Gastroesophageal sphincter (tissue), 4 donors: ENCODE data around the gene ZC3H12D. TPM values are rescaled to one million over a fixed set of nuclear protein-coding genes. Genes with fewer than 3 reads are reported as not detected.

ENCODE experiments used
- ATAC-seq: fragments of 150-250 bp; one replicate; pipeline ENCODE4 v1.9.1; 2016; ENCODE audit warnings: mild to moderate bottlenecking, moderate library complexity
- H3K27ac ChIP-seq, 4 donors: fragments of 200-600 bp; sonication (generic) in 3 of 4; 1 replicate in 3 of 4; 2 replicates in 1 of 4; pipeline ENCODE4 v1.5.1; 2016 to 2019
- H3K27me3 ChIP-seq: fragments of 200-600 bp; sonication (generic); one replicate; pipeline ENCODE4 v1.5.1; 2019
- H3K36me3 ChIP-seq, 2 donors: fragments of 200-600 bp; sonication (generic); one replicate each; pipeline ENCODE4 v1.5.1; 2019; ENCODE audit warnings: control low read depth in 1 of 2
- H3K4me1 ChIP-seq, 3 donors: fragments of 200-600 bp; sonication (generic); 1 replicate in 2 of 3; 2 replicates in 1 of 3; pipeline ENCODE4 v1.5.1; 2016 to 2019; ENCODE audit warnings: control low read depth in 2 of 3
- H3K4me3 ChIP-seq, 2 donors: fragments of 200-600 bp; sonication (generic); one replicate each; pipeline ENCODE4 v1.5.1; 2019; ENCODE audit warnings: mild to moderate bottlenecking in 1 of 2, moderate library complexity in 1 of 2
- H3K9me3 ChIP-seq, 3 donors: fragments of 200-600 bp; sonication (generic); one replicate each; pipeline ENCODE4 v1.5.1; 2017 to 2019; ENCODE audit warnings: control low read depth in 2 of 3
- EP300 ChIP-seq: sonication (generic); formaldehyde crosslinking; IDR thresholded peaks from one replicate; pipeline ENCODE4 v1.6.1; 2017; ENCODE audit warnings: antibody characterized with exemption, mild to moderate bottlenecking
- POLR2A ChIP-seq, 2 donors: fragments of 450-650 bp; IDR thresholded peaks; one replicate each; pipeline ENCODE4 v1.6.1; 2017; ENCODE audit warnings: antibody characterized with exemption in 2 of 2, mild to moderate bottlenecking in 2 of 2, moderate library complexity in 1 of 2
- POLR2AphosphoS5 ChIP-seq: sonication (generic); formaldehyde crosslinking; IDR thresholded peaks from one replicate; pipeline ENCODE4 v1.6.1; 2017; ENCODE audit warnings: antibody characterized with exemption
- WGBS, 2 donors: methylation state at CpG; one replicate each; pipeline ENCODE4 v1.1.5; 2018; ENCODE audit warnings: low coverage in 1 of 2; 5-methylcytosine and 5-hydroxymethylcytosine counted together
- total RNA-seq, 4 donors: library from RNA; depleted of rRNA; stranded (reverse); fragments of >200 nt; gene quantifications; one replicate each; pipeline ENCODE4 v1.1.0, GENCODE V29; 2016
- TF ChIP-seq, protein P1 (sequence below), 4 experiments: fragments of 200-600 bp in 2 of 4; fragments of 450-650 bp in 2 of 4; sonication (generic) in 1 of 4; IDR thresholded peaks; one replicate each; pipeline ENCODE4 v1.5.1; 2017 to 2019; ENCODE audit warnings: antibody characterized with exemption in 4 of 4, mild to moderate bottlenecking in 2 of 4, moderate library complexity in 2 of 4

Gene ZC3H12D
- total RNA-seq, 4 donors from 2014 or later, result 0.78 to 1.9 (median 1.1) TPM

DNA sequence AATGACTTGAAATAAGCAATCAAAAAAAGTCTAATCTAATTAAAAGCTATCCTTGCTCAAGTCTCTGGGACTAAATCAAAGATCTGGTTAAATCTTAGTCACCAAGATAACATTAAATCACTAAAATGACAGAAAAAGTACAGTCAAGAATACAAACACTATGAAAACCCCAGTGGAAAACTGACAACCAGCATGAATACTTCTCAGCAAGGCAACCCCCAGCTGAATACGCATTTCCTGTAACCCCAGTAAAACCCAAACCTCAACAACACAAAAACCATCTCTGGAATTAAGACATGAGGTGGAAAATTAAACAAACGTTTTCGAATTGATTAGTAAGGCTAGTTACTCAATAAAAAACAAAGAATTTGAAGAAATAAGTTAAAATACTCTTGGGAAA lies 23.7 kb upstream of the ZC3H12D start:
- Histone ChIP-seq H3K27me3 (no peaks in the 10 kb centered on the region), H3K4me1 (peaks cover 0 to 18% (median 0%) of the 10 kb centered on the region in 3 donors), H3K4me3 (no peak overlapping the region), H3K9me3 (no peaks in the 10 kb centered on the region), H3K27ac (no peak overlapping the region), H3K36me3 (peaks cover 0 to 63% of the 10 kb centered on the region in 2 donors)
- WGBS, 2 donors, result 62 to 79% methylated on average over 3 of the region's 3 CpGs
- TF ChIP-seq EP300 (no peak), POLR2AphosphoS5 (no peak), POLR2A (IDR thresholded peaks at IDR 0.05) (no peak)
- TF ChIP-seq, protein P1, sequence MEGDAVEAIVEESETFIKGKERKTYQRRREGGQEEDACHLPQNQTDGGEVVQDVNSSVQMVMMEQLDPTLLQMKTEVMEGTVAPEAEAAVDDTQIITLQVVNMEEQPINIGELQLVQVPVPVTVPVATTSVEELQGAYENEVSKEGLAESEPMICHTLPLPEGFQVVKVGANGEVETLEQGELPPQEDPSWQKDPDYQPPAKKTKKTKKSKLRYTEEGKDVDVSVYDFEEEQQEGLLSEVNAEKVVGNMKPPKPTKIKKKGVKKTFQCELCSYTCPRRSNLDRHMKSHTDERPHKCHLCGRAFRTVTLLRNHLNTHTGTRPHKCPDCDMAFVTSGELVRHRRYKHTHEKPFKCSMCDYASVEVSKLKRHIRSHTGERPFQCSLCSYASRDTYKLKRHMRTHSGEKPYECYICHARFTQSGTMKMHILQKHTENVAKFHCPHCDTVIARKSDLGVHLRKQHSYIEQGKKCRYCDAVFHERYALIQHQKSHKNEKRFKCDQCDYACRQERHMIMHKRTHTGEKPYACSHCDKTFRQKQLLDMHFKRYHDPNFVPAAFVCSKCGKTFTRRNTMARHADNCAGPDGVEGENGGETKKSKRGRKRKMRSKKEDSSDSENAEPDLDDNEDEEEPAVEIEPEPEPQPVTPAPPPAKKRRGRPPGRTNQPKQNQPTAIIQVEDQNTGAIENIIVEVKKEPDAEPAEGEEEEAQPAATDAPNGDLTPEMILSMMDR (IDR thresholded peaks at IDR 0.05), result no peak
- no peak for ATAC-seq

DNA sequence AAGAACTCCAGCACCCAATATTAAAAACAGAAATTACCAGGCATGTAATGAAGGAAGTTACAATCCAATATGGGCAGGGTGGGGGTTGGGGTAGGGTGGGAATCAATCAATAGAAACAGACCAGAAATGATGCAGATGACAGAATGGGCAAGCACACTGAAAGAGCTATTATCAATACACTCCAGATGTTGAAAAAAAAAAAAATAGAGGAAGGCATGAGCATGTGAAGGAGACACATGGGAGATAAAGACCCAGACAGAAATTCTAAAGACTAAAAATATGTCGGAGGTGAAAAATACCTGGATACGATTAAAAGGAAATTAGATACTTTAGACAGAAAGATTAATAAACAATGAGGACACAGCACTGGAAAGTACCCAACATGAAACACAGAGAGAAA lies 19.1 kb upstream of the ZC3H12D start:
- no peaks in the 10 kb centered on the region for H3K9me3 ChIP-seq
- no peak for TF ChIP-seq EP300
- TF ChIP-seq, protein P1 (IDR thresholded peaks at IDR 0.05), result no peak
- no peak for TF ChIP-seq POLR2A (IDR thresholded peaks at IDR 0.05)
- TF ChIP-seq POLR2AphosphoS5, result no peak
- peaks cover 0 to 45% of the 10 kb centered on the region in 2 donors for H3K36me3 ChIP-seq
- H3K27me3 ChIP-seq, result no peaks in the 10 kb centered on the region
- H3K27ac ChIP-seq, result no peak overlapping the region
- H3K4me1 ChIP-seq, result peaks cover 0 to 13% (median 0%) of the 10 kb centered on the region in 3 donors
- 0 to 38% methylated on average over 2 of the region's 2 CpGs for WGBS, 2 donors
- no peak for ATAC-seq
- H3K4me3 ChIP-seq, result no peak overlapping the region

DNA sequence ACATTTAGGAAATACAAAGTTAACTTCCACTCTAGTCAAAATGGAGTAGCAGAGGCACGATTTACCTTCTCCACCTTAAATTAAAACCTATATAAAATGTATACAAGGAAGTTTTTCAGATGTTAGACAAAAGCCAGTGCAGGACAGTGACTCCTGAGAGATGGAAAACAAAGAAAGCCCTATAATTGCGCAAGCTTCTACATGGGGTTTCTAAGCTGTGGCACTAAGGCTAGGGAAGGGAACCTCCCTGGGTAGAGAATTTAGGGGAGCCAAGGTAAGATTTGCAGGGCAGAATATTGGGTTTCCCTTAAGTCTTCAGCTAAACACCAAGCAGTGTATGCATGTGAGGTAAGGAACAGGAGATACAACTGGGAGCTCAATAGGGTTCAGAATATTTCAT lies 18.5 kb upstream of the ZC3H12D start:
- Histone ChIP-seq H3K36me3 (peaks cover 0 to 45% of the 10 kb centered on the region in 2 donors), H3K9me3 (no peaks in the 10 kb centered on the region), H3K27ac (no peak overlapping the region), H3K27me3 (no peaks in the 10 kb centered on the region), H3K4me3 (no peak overlapping the region), H3K4me1 (peaks cover 0 to 13% (median 0%) of the 10 kb centered on the region in 3 donors)
- ATAC-seq, result no peak
- TF ChIP-seq POLR2AphosphoS5, result no peak
- 86 to 94% methylated on average over 2 of the region's 2 CpGs for WGBS, 2 donors

DNA sequence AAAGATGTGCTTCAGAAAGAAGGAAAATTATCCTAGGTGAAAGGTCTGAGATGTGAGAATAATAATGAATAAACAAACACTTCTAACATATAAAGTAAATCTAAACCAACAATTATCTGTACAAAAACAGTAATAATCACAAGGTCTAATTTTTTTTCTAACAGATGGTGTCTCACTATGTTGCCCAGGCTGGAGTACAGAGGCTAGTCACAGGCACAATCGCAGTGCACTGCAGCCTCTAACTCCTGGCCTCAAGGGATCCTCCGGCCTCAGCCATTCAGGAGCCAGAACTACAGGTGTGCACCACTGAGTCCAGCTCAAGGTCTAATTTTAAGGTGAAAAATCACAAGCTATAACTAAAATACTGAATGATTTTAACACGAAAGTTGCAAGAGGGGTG lies 17.0 kb upstream of the ZC3H12D start:
- H3K4me1 ChIP-seq, result peaks cover 0 to 13% (median 0%) of the 10 kb centered on the region in 3 donors
- H3K4me3 ChIP-seq, result no peak overlapping the region
- peaks cover 0 to 45% of the 10 kb centered on the region in 2 donors for H3K36me3 ChIP-seq
- no peak for ATAC-seq
- H3K27me3 ChIP-seq, result no peaks in the 10 kb centered on the region
- WGBS, 2 donors, result 91 to 94% methylated on average over 3 of the region's 3 CpGs
- H3K9me3 ChIP-seq, result no peaks in the 10 kb centered on the region
- H3K27ac ChIP-seq, result no peak overlapping the region
- TF ChIP-seq EP300 (no peak), POLR2A (IDR thresholded peaks at IDR 0.05) (no peak), POLR2AphosphoS5 (no peak)
- TF ChIP-seq, protein P1 (IDR thresholded peaks at IDR 0.05), result no peak

DNA sequence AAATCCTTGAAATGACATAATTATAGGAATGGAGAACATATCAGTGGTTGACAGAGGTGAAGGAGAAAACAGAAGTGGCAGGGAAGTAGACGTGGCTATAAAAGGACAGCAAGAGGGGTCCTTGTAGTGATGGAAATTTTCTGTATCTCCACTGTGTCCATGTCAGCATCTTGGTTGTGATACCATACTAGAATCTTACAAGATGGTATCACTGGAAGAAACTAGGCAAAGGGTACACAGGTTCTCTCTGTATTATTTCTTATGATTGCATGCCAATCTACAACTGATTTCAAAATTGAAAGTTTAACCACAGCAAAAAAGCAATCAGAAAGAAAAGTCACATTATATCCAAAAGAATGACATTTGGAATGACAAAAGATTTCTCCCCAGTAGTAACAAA lies 16.4 kb upstream of the ZC3H12D start:
- H3K36me3 ChIP-seq, result peaks cover 0 to 41% of the 10 kb centered on the region in 2 donors
- TF ChIP-seq, protein P1 (IDR thresholded peaks at IDR 0.05), result no peak
- TF ChIP-seq POLR2AphosphoS5 (no peak), POLR2A (IDR thresholded peaks at IDR 0.05) (no peak), EP300 (no peak)
- no peak for ATAC-seq
- no peaks in the 10 kb centered on the region for H3K9me3 ChIP-seq
- no peaks in the 10 kb centered on the region for H3K27me3 ChIP-seq
- WGBS, 2 donors, result 88 to 91% methylated on average over 1 of the region's 1 CpG
- no peak overlapping the region for H3K4me3 ChIP-seq
- H3K4me1 ChIP-seq, result peaks cover 0 to 13% (median 0%) of the 10 kb centered on the region in 3 donors
- H3K27ac ChIP-seq, result no peak overlapping the region
